Activated effector memory CD4-positive, alpha-beta T cell treated with anti-CD3 and anti-CD28 coated beads, Interleukin-2, amount 50 U/mL, for 16 hours (primary cell): Measurements from ENCODE around the gene ANKHD1.
"Not testable (repeated sequence)": the region's sequence is repeated elsewhere in the genome, so short reads cannot be mapped to it uniquely, and the experiment has no call there.

ENCODE experiments used
- DNase-seq: peaks from one replicate; pipeline ENCODE4 v3.0.0-alpha.2; 2020

ANKHD1 gene

GRCh38 chr5:140565024-140565779 is 163.6 kb downstream of the ANKHD1 start:
- DNase-seq, result no peak

DNA sequence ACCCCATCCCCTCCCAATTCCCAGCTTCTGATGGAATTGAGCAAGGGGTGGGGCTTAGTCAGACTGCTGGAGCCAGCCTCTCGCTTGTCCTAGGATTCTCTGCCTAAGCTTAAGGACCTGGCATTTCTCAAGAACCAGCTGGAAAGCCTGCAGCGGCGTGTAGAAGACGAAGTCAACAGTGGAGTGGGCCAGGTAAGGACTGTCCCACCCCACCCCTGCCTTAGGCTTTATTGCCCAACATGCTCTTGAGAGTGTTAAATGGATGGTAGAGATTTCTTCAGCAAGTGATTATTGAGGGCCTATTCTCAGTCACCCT is 164.1 kb downstream of the ANKHD1 start:
- no peak for DNase-seq

- no peak for DNase-seq
These were observed 165.0 kb downstream of the ANKHD1 start for GRCh38 chr5:140566665-140567064.

GRCh38 chr5:140567136-140567818 is 165.6 kb downstream of the ANKHD1 start:
- no peak for DNase-seq

GRCh38 chr5:140567871-140568270 is 166.2 kb downstream of the ANKHD1 start:
- DNase-seq, result no peak

DNA sequence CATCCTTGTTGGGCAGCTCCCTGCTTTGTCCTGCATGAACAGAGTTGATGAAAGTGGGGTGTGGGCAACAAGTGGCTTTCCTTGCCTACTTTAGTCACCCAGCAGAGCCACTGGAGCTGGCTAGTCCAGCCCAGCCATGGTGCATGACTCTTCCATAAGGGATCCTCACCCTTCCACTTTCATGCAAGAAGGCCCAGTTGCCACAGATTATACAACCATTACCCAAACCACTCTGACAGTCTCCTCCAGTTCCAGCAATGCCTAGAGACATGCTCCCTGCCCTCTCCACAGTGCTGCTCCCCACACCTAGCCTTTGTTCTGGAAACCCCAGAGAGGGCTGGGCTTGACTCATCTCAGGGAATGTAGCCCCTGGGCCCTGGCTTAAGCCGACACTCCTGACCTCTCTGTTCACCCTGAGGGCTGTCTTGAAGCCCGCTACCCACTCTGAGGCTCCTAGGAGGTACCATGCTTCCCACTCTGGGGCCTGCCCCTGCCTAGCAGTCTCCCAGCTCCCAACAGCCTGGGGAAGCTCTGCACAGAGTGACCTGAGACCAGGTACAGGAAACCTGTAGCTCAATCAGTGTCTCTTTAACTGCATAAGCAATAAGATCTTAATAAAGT is 166.9 kb downstream of the ANKHD1 start:
- no peak for DNase-seq

- no peak for DNase-seq
These were observed 167.6 kb downstream of the ANKHD1 start for GRCh38 chr5:140569197-140569596.

GRCh38 chr5:140570058-140570457 is 168.4 kb downstream of the ANKHD1 start:
- no peak for DNase-seq

DNA sequence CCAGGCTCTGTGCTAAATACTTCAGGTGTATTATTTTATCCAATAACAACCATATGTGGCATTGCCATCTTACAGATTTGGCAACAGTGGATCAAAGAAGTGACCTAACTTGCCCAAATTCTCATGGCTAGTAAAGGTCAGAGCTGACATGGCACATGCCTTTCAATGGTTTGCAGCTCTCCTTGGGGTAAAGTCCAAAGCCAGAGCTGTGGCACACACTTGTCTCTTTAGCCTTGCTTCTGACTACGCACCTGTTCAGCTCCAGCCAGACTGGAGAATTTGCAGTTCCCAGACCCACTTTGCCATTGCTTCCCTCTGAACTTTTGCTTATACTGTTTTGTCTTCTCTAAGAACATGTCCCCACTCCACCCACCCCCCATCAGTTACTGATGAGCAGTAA is 168.9 kb downstream of the ANKHD1 start:
- no peak for DNase-seq

GRCh38 chr5:140571105-140571504 is 169.5 kb downstream of the ANKHD1 start:
- DNase-seq, result no peak

DNA sequence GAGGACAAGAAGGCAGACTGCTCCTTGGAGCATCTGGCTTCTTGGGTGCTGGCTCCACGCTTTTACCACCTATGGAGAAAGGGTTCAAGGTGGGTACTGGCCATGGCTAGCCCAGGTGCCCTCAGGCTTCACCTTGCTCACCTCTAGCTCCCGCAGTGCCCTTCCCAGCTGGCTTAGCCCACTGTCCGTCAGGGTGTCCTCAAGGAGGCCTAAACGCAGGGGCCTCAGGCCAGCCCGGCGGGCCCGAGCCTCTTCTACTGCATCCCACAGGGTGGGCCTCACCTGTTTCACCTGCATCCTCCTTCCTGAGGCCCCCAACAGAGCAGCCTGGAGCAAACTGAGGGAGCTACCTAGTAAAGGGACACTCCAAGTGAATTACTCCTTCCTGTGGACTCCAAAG is 172.1 kb downstream of the ANKHD1 start:
- no peak for DNase-seq

DNA sequence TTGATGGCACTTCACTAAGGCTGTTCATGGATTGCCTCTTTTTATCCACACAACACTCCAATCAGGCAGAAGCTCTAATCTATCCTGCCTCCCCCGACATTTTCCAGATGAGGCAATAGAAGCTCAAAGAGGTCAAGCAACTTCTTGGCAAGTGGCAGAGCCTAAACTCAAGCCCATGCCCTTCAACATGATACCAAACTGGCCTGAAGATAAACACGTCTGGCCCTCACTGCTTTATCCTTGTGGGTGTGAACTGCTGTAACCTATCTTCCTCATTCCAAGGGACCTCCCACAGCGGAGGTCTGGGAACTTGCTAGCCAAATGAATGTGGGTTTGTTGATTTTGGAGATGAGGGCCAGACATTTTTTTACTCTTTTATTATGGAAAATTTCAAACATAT is 172.5 kb downstream of the ANKHD1 start:
- no peak for DNase-seq

DNA sequence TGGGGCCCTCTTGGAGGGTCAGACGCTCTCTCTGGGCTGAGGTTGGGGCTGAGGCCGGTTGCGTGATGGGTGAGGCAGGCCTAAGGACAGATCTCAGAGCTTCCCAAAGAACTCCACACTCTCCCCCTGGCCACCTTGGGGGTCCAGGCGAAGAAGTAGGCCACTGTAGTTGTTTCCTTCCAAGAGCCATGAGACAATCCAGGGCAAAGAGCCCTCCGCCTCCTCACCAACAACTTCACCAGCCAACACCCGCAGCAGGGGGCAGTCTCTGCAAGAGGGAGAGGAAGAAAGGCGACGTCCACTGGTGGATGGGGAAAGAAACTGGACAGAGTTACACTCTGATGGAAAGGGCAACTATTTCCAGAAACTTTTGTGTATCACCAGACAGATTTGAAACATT is 173.7 kb downstream of the ANKHD1 start:
- no peak for DNase-seq

GRCh38 chr5:140576776-140577201 is 175.2 kb downstream of the ANKHD1 start:
- no peak for DNase-seq

DNA sequence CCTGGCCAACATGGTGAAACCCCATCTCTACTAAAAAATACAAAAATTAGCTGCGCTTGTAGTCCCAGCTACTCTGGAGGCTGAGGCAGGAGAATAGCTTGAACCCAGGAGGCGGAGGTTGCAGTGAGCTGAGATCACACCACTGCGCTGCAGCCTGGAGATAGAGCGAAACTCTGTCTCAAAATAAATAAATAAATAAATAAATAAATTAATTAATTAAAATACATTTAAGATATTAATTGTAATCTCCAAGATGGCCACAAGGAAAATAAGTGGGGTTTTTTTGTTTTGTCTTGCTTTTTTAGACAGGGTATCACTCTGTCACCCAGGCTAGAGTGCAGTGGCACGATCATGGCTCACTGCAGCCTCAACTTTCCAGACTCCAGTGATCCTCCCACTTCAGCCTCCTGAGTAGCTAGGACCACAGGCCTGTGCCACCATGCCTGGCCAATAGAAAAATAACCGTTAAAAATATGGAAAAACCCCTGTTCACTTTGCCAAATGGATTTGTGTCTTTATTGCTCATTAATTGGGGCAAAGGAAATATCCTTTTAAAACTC is 177.6 kb downstream of the ANKHD1 start:
- not testable (repeated sequence) for DNase-seq

DNA sequence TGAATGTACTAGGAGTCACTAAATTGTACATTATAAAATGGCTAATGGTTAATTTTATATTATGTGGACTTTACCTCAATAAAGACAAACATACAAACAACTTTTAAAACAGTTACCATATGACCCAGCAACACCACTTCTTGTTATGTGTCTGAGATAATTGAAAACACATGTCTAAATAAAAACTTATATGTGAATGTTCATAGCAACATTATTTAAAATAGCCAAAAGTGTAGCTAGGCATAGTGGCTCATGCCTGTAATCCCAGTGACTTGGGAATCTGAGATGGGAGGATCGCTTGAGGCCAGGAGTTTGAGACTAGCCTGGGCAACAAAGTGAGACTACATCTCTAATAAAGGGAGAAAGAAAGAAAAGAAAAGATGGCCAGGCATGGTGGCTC is 185.9 kb downstream of the ANKHD1 start:
- DNase-seq, result no peak

GRCh38 chr5:140588311-140589070 is 186.9 kb downstream of the ANKHD1 start:
- no peak for DNase-seq
